CD4-positive, CD25-positive, alpha-beta regulatory T cell (primary cell): ENCODE data around the gene MARK2. TPM values are rescaled to one million over a fixed set of nuclear protein-coding genes. Genes with fewer than 3 reads are reported as not detected.

ENCODE experiments used
- ATAC-seq, 2 donors: fragments of 150-1000 bp; cut with Tn5 transposase; one replicate each; pipeline ENCODE4 v1.10.0; 2021; ENCODE audit warnings: low read depth in 2 of 2, moderate number of reproducible peaks in 2 of 2, moderate library complexity in 1 of 2
- DNase-seq, 3 donors: peaks; one replicate each; pipeline versions ENCODE4 v3.0.0 to v3.0.0-alpha.2; 2012 to 2022; ENCODE audit warnings: mixed read lengths in 1 of 3
- H3K27ac ChIP-seq: one replicate; pipeline ENCODE4 v1.7.0; 2013; ENCODE audit warnings: mild to moderate bottlenecking, low read length; ENCODE audit not compliant: insufficient read depth, poor library complexity, severe bottlenecking
- H3K27me3 ChIP-seq: one replicate; pipeline ENCODE4 v1.7.0; 2013; ENCODE audit warnings: low read length; ENCODE audit not compliant: control insufficient read depth, insufficient read depth
- H3K36me3 ChIP-seq: one replicate; pipeline ENCODE4 v1.7.0; 2013; ENCODE audit warnings: mild to moderate bottlenecking, low read length, moderate library complexity; ENCODE audit not compliant: control insufficient read depth, insufficient read depth
- H3K4me1 ChIP-seq: 2 replicates; pipeline ENCODE4 v1.7.0; 2013; ENCODE audit warnings: mild to moderate bottlenecking, low read length; ENCODE audit not compliant: insufficient read depth, control insufficient read depth, poor library complexity, severe bottlenecking
- H3K4me3 ChIP-seq: one replicate; pipeline ENCODE4 v1.7.0; 2013; ENCODE audit warnings: low read depth, mild to moderate bottlenecking, low read length, moderate library complexity
- H3K9me3 ChIP-seq, 2 experiments: 1 replicate in 1 of 2; 2 replicates in 1 of 2; pipeline ENCODE4 v1.7.0; 2013; ENCODE audit warnings: low read length in 2 of 2, mild to moderate bottlenecking in 1 of 2, moderate library complexity in 1 of 2; ENCODE audit not compliant: control insufficient read depth in 2 of 2
- H3K27ac Mint-ChIP-seq, 3 donors: one replicate each; pipeline ENCODE4 v1.8.0; 2020 to 2022; ENCODE audit warnings: mild to moderate bottlenecking in 3 of 3, mixed read lengths in 3 of 3, moderate library complexity in 2 of 3
- H3K27me3 Mint-ChIP-seq: one replicate; pipeline ENCODE4 v1.8.0; 2022; ENCODE audit warnings: mild to moderate bottlenecking, mixed read lengths
- H3K36me3 Mint-ChIP-seq: one replicate; pipeline ENCODE4 v1.8.0; 2020; ENCODE audit warnings: mixed read lengths
- H3K4me1 Mint-ChIP-seq, 4 donors: one replicate each; pipeline ENCODE4 v1.8.0; 2020 to 2022; ENCODE audit warnings: mixed read lengths in 4 of 4, mild to moderate bottlenecking in 1 of 4
- H3K4me3 Mint-ChIP-seq, 4 donors: one replicate each; pipeline ENCODE4 v1.8.0; 2020 to 2022; ENCODE audit warnings: mild to moderate bottlenecking in 4 of 4, mixed read lengths in 4 of 4, moderate library complexity in 3 of 4
- H3K9me3 Mint-ChIP-seq, 7 donors: one replicate each; pipeline ENCODE4 v1.8.0; 2020 to 2022; ENCODE audit warnings: mixed read lengths in 7 of 7, mild to moderate bottlenecking in 3 of 7, moderate library complexity in 2 of 7
- polyA plus RNA-seq, 4 donors: library from polyadenylated mRNA; unstranded; fragments of 300-500 nt; fragmentation: Illumina TruSeq; gene quantifications; one replicate each; pipeline ENCODE4 v1.2.3, GENCODE V29; 2021
- total RNA-seq: library from RNA; stranded (reverse); gene quantifications from one replicate; pipeline ENCODE4 v1.2.3, GENCODE V29; 2022

MARK2 gene
- total and polyA plus RNA-seq, 5 donors from 2014 or later: 29.3 to 66.6 (median 38.5) TPM

DNA sequence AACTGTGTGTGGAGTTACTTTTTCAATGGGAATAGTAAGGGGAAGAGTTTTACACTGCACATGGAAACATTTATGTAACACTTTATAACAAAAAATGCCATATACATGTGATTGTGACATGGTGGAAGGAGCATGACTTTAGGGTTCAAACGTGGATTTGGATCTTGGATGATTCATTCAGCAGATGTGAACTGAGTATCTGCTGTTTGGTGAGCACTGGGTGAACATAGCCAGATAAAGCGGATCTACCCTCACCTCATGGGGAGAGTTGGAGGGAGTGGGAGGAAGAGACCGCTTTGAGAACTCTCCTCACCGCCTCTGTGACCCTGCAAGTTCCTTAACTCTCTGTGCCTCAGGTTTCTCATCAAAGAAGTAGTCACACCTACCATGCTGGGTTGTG, 103.0 kb downstream of the MARK2 start:
- no peaks in the 10 kb centered on the region for H3K9me3 ChIP-seq
- DNase-seq (no peak), ATAC-seq (no peak)
- H3K4me1 ChIP-seq: peaks cover 19% of the 10 kb centered on the region
- H3K36me3 ChIP-seq: no peaks in the 10 kb centered on the region
- Mint-ChIP-seq H3K9me3 (no peaks in the 10 kb centered on the region), H3K4me1 (peaks cover 5 to 32% (median 20%) of the 10 kb centered on the region in 4 donors), H3K27me3 (peaks cover 9% of the 10 kb centered on the region), H3K27ac (peak overlapping the region in 1 of 3 donors; percentile 59), H3K4me3 (peak overlapping the region in 2 of 4 donors; percentile 1 to 58), H3K36me3 (no peaks in the 10 kb centered on the region)
- no peak overlapping the region for H3K27ac ChIP-seq
- H3K27me3 ChIP-seq: no peaks in the 10 kb centered on the region
- no peak overlapping the region for H3K4me3 ChIP-seq

DNA sequence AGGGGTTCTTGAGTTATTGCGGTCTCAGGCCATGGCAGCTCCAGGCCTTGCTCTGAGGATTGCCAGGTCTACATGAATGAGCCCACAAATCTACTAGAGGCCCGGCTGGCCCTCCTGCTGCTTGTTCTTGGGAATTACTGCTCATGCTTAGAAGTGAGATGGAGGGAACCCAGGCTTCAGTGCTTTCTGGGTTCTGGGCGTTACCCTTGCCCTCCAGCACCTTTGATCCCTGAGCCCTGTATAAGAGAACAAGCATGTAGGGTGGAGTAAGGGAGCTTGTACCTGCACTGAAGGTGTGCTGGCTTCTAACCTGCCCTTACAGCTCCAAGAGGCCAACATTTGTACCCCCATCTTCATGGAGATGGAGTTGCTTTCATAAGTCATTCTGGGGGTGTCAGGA, 103.9 kb downstream of the MARK2 start:
- Histone ChIP-seq H3K27me3 (no peaks in the 10 kb centered on the region), H3K4me3 (no peak overlapping the region), H3K9me3 (no peaks in the 10 kb centered on the region), H3K36me3 (no peaks in the 10 kb centered on the region), H3K4me1 (peaks cover 19% of the 10 kb centered on the region), H3K27ac (no peak overlapping the region)
- H3K36me3 Mint-ChIP-seq: no peaks in the 10 kb centered on the region
- peaks cover 5 to 28% (median 19%) of the 10 kb centered on the region in 4 donors for H3K4me1 Mint-ChIP-seq
- peaks cover 5% of the 10 kb centered on the region for H3K27me3 Mint-ChIP-seq
- H3K27ac Mint-ChIP-seq: no peak overlapping the region
- ATAC-seq (no peak), DNase-seq (no peak)
- no peaks in the 10 kb centered on the region for H3K9me3 Mint-ChIP-seq
- no peak overlapping the region for H3K4me3 Mint-ChIP-seq

DNA sequence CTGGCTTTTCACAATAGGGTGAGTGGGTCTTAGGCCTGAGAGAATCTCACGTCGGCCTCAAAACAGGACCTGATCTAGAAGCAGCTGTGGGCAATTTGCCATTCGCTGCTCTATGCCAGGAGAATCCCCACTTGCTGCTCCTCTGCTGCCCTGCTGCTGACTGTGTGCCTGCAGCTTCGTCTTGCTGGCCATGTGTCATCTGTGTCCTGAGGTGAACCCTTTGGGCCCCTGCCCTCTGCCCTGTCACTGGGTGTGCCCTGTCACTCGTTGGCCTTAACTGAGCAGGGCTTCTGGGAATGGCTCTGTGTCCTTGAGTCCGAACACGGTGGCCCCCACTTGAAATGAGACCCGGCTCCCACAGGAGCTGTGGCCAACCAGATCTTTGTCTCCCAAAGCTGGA, 106.1 kb downstream of the MARK2 start:
- H3K9me3 ChIP-seq: no peaks in the 10 kb centered on the region
- H3K4me3 ChIP-seq: no peak overlapping the region
- DNase-seq (no peak), ATAC-seq (no peak)
- Mint-ChIP-seq H3K36me3 (no peaks in the 10 kb centered on the region), H3K4me1 (peaks cover 5 to 26% (median 11%) of the 10 kb centered on the region in 4 donors), H3K27ac (no peak overlapping the region), H3K27me3 (no peaks in the 10 kb centered on the region), H3K4me3 (no peak overlapping the region), H3K9me3 (no peaks in the 10 kb centered on the region)
- H3K27me3 ChIP-seq: no peaks in the 10 kb centered on the region
- H3K4me1 ChIP-seq: peaks cover 1% of the 10 kb centered on the region
- H3K36me3 ChIP-seq: no peaks in the 10 kb centered on the region
- no peak overlapping the region for H3K27ac ChIP-seq

DNA sequence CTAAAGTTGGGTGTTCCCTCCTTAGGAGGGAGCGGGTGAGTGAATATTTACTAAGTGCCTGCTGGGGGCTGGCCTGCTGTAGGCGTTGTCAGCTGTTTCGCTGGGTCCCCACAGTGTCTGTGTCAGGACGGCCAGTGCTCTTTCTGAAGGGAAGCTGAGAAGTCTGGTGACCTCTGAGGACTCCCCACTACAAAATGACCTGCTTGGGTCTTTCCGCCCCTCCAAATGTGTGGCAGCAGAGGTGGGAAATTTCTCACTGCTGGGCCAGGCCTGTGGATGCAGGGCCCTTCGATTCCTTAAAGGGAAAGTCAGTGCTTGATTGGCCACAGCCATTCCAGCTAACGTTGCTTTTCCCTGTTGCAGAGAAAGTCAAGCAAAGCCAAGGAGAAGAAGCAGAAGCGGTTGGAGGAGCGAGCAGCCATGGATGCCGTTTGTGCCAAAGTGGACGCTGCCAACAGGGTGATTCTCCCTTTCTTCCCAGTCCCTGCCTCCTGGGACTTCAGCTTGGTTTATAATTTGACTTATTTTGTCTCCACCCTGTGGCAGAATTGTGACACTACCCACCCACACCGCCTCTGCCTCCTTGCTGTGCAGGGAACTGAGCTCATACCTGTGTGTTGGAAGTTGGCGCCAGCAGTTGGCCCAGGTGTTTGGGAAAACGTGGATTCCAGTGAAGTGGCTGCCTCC, 106.7 kb downstream of the MARK2 start:
- DNase-seq (peak; percentile 36 to 61 (median 53)), ATAC-seq (peak; percentile 64 to 70)
- Histone ChIP-seq H3K36me3 (no peaks in the 10 kb centered on the region), H3K9me3 (no peaks in the 10 kb centered on the region), H3K4me3 (no peak overlapping the region), H3K27ac (no peak overlapping the region), H3K27me3 (no peaks in the 10 kb centered on the region), H3K4me1 (no peaks in the 10 kb centered on the region)
- Mint-ChIP-seq H3K9me3 (no peaks in the 10 kb centered on the region), H3K27ac (peak overlapping the region in 1 of 3 donors; percentile 68), H3K4me3 (peak overlapping the region in 1 of 4 donors; percentile 15), H3K27me3 (no peaks in the 10 kb centered on the region), H3K36me3 (no peaks in the 10 kb centered on the region), H3K4me1 (peaks cover 2 to 22% (median 8%) of the 10 kb centered on the region in 4 donors)

DNA sequence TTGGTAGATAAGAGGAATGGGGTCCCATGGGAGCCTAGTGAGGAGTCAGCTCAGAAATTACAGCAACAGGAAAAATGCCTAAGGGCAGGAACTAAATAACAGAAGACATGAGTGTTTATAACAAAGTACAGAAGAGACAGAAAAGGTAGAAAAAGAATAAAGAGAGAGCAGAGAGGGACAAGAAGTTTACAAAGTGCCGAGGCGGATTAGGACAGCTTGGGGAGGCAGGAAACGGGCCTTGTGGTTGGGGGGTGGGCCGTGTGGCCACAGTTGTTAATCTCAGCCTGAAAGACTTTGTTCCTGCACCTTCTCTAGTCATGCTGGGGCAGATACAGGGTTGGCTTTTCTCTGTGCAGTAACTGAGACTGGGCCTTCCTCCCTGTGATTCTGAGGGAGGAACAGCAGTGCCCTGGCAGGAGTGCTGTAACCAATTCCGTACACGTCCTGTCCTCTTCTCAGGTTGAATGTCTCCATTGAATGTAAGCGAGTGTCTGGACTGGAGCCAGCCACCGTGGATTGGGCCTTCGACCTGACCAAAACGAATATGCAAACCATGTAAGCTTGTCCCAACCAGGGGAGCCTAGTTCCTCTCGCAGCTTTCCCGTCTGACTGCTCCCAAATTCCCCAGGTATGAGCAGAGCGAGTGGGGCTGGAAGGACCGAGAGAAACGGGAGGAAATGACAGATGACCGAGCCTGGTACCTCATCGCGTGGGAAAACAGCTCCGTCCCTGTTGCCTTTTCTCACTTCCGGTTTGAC, 113.0 kb downstream of the MARK2 start:
- H3K27me3 Mint-ChIP-seq: no peaks in the 10 kb centered on the region
- H3K4me1 Mint-ChIP-seq: peaks cover 7 to 26% (median 19%) of the 10 kb centered on the region in 4 donors
- peaks cover 25% of the 10 kb centered on the region for H3K36me3 Mint-ChIP-seq
- Histone ChIP-seq H3K4me1 (peaks cover 15% of the 10 kb centered on the region), H3K27ac (peak overlapping the region; percentile 42), H3K27me3 (no peaks in the 10 kb centered on the region), H3K9me3 (no peaks in the 10 kb centered on the region), H3K4me3 (peak overlapping the region; percentile 40), H3K36me3 (peaks cover 24% of the 10 kb centered on the region)
- H3K4me3 Mint-ChIP-seq: peak overlapping the region in 2 of 4 donors; percentile 16 to 31
- H3K9me3 Mint-ChIP-seq: no peaks in the 10 kb centered on the region
- H3K27ac Mint-ChIP-seq: peak overlapping the region; percentile 83 to 97 (median 87)
- peak; percentile 65 to 72 for ATAC-seq
- DNase-seq: peak in 1 of 3 donors; percentile 76

DNA sequence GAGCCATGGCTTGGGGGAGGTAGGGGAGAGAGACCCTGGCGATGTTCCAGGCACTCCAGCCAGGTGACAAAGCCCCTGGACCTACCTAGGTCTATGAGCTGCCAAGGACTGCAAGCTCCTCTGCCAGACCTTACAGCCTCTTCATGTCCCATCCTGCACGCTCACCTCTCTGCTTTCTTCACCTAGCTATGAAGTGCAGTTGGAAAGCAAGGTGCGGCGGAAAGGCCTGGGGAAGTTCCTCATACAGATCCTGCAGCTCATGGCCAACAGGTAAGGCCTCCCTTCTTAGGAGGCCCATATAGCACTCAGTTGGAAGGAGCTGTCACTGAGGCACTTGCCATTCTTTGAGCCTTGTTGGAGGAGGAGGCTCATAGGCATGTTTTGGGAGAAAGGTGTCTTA, 113.7 kb downstream of the MARK2 start:
- Histone ChIP-seq H3K27me3 (no peaks in the 10 kb centered on the region), H3K4me1 (peaks cover 15% of the 10 kb centered on the region), H3K4me3 (no peak overlapping the region), H3K36me3 (peaks cover 24% of the 10 kb centered on the region), H3K9me3 (no peaks in the 10 kb centered on the region), H3K27ac (peak overlapping the region; percentile 42)
- Mint-ChIP-seq H3K4me3 (peak overlapping the region in 1 of 4 donors; percentile 43), H3K27me3 (no peaks in the 10 kb centered on the region), H3K4me1 (peaks cover 7 to 26% (median 19%) of the 10 kb centered on the region in 4 donors), H3K36me3 (peaks cover 27% of the 10 kb centered on the region), H3K27ac (peak overlapping the region in 1 of 3 donors; percentile 14), H3K9me3 (no peaks in the 10 kb centered on the region)
- ATAC-seq (no peak), DNase-seq (no peak)

DNA sequence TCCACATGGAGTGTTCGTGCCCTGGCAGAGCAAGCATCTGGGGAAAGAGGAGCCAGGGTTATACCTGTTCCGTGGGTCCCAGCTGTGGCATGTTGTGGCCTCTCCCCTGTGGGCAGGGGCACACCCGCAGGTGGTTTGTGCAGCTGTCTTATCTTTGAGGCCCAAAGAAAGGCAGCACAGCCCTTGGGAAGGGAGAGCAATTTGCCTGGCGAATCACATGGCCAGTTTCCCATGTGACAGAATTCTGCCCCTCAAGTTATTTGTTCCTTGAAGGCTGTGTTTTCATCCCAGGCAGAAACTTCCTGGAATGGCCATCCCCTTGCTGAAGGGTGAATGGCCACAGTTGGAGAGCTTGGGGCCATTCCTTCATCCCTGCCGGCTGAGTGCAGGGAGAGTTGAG, 119.1 kb downstream of the MARK2 start:
- Histone ChIP-seq H3K27ac (no peak overlapping the region), H3K27me3 (no peaks in the 10 kb centered on the region), H3K36me3 (peaks cover 20% of the 10 kb centered on the region), H3K4me1 (peaks cover 20% of the 10 kb centered on the region), H3K4me3 (no peak overlapping the region), H3K9me3 (no peaks in the 10 kb centered on the region)
- DNase-seq: no peak
- Mint-ChIP-seq H3K9me3 (no peaks in the 10 kb centered on the region), H3K36me3 (peaks cover 19% of the 10 kb centered on the region), H3K4me3 (no peak overlapping the region), H3K4me1 (peaks cover 0 to 21% (median 5%) of the 10 kb centered on the region in 4 donors), H3K27me3 (no peaks in the 10 kb centered on the region), H3K27ac (peak overlapping the region in 1 of 3 donors; percentile 58)
- ATAC-seq: no peak
